GM12878 (cell line): ENCODE measurements around the gene TEX44. TPM values are rescaled to one million over a fixed set of nuclear protein-coding genes. Genes with fewer than 3 reads are reported as not detected.

Experiments used
- BMI1 ChIP-seq: fragments of 450-650 bp; IDR thresholded peaks from 2 replicates; pipeline ENCODE4 v1.6.1; 2016; ENCODE audit warnings: mild to moderate bottlenecking, moderate library complexity, borderline replicate concordance
- CBFB ChIP-seq: IDR thresholded peaks from 2 replicates; pipeline ENCODE4 v1.6.1; 2016; ENCODE audit warnings: antibody characterized with exemption, low read depth
- CHD1 ChIP-seq: IDR thresholded peaks from 2 replicates; pipeline ENCODE4 v1.6.1; 2012; ENCODE audit warnings: low read depth, low read length, improper control_type of control experiment
- E2F8 ChIP-seq: fragments of 450-650 bp; IDR thresholded peaks from 2 replicates; pipeline ENCODE4 v1.6.1; 2018; ENCODE audit warnings: mild to moderate bottlenecking, low read depth, moderate library complexity; ENCODE audit not compliant: partially characterized antibody
- EP300 ChIP-seq, 2 experiments: fragments of 150-350 bp in 1 of 2; IDR thresholded peaks; 2 replicates each; pipeline ENCODE4 v1.6.1; 2011 to 2012; ENCODE audit warnings: low read depth in 2 of 2, low read length in 2 of 2, borderline replicate concordance in 1 of 2, improper control_type of control experiment in 1 of 2, inconsistent platforms in 1 of 2; ENCODE audit not compliant: control insufficient read depth in 1 of 2
- HDAC6 ChIP-seq: fragments of 200-600 bp; sonication (generic); IDR thresholded peaks from one replicate; pipeline ENCODE4 v1.8.0; 2017; ENCODE audit warnings: antibody characterized with exemption; ENCODE audit not compliant: unreplicated experiment
- IKZF1 ChIP-seq: fragments of 450-650 bp; conservative IDR thresholded peaks from 2 replicates; pipeline ENCODE4 v1.6.1; 2017; ENCODE audit warnings: antibody characterized with exemption, mild to moderate bottlenecking
- IKZF2 ChIP-seq, 2 experiments: fragments of 450-650 bp; IDR thresholded peaks; 2 replicates each; pipeline ENCODE4 v1.6.1; 2017; ENCODE audit warnings: mild to moderate bottlenecking in 2 of 2, moderate library complexity in 2 of 2
- IRF4 ChIP-seq: IDR thresholded peaks from 2 replicates; pipeline ENCODE4 v1.6.1; 2011; ENCODE audit warnings: low read depth, low read length
- JUNB ChIP-seq: IDR thresholded peaks from 2 replicates; pipeline ENCODE4 v1.6.1; 2016; ENCODE audit warnings: antibody characterized with exemption, mild to moderate bottlenecking
- MEF2B ChIP-seq: fragments of 450-650 bp; IDR thresholded peaks from 2 replicates; pipeline ENCODE4 v1.6.1; 2018; ENCODE audit warnings: mild to moderate bottlenecking, moderate library complexity; ENCODE audit not compliant: partially characterized antibody, poor library complexity, severe bottlenecking
- NFXL1 ChIP-seq: fragments of 450-650 bp; IDR thresholded peaks from 2 replicates; pipeline ENCODE4 v1.6.1; 2017; ENCODE audit warnings: antibody characterized with exemption, mild to moderate bottlenecking, borderline replicate concordance
- NFYA ChIP-seq: IDR thresholded peaks from 2 replicates; pipeline ENCODE4 v1.6.1; 2011; ENCODE audit warnings: low read depth, mild to moderate bottlenecking, low read length, improper control_type of control experiment, borderline replicate concordance
- NR2C1 ChIP-seq: fragments of 450-650 bp; IDR thresholded peaks from 2 replicates; pipeline ENCODE4 v1.6.1; 2017; ENCODE audit warnings: antibody characterized with exemption, mild to moderate bottlenecking, moderate library complexity
- POLR2A ChIP-seq: IDR thresholded peaks from 2 replicates; pipeline ENCODE4 v1.6.1; 2011; ENCODE audit warnings: low read depth, mild to moderate bottlenecking, low read length
- SMC3 ChIP-seq: IDR thresholded peaks from 2 replicates; pipeline ENCODE4 v1.6.1; 2011; ENCODE audit warnings: low read length, improper control_type of control experiment, borderline replicate concordance
- SP1 ChIP-seq: IDR thresholded peaks from one replicate; pipeline ENCODE4 v1.6.1; 2011; ENCODE audit warnings: low read depth, low read length
- SPI1 ChIP-seq: IDR thresholded peaks from 2 replicates; pipeline ENCODE4 v1.6.1; 2011; ENCODE audit warnings: low read depth, mild to moderate bottlenecking, low read length, moderate library complexity, borderline replicate concordance; ENCODE audit not compliant: insufficient read depth
- TARDBP ChIP-seq: IDR thresholded peaks from 2 replicates; pipeline ENCODE4 v1.6.1; 2016; ENCODE audit warnings: borderline replicate concordance
- TCF7 ChIP-seq: IDR thresholded peaks from 2 replicates; pipeline ENCODE4 v1.6.1; 2014; ENCODE audit warnings: antibody characterized with exemption, borderline replicate concordance
- polyA plus RNA-seq, 11 experiments: library from polyadenylated mRNA; depleted of rRNA in 4 of 11; unstranded in 6 of 11; stranded (reverse) in 5 of 11; fragments of >200 nt; fragmentation: Nextera tagmentation in 4 of 11; fragmentation: Illumina TruSeq in 1 of 11; extraction: Ambion mirVana in 4 of 11; extraction: Trizol in 1 of 11; gene quantifications; 1 replicate in 1 of 11; 2 replicates in 10 of 11; pipeline versions ENCODE4 v1.2.1 to v1.2.3, GENCODE V29; 2011 to 2016; ENCODE audit warnings: inconsistent platforms in 2 of 11, missing spikeins in 2 of 11, low read depth in 1 of 11
- total RNA-seq, 4 experiments: library from RNA; depleted of rRNA in 3 of 4; stranded (reverse); fragments of >200 nt in 3 of 4; fragmentation: Illumina TruSeq in 1 of 4; extraction: Trizol in 1 of 4; gene quantifications; 2 replicates each; pipeline versions ENCODE4 v1.2.1 to v1.2.3, GENCODE V29; 2013 to 2021
- TF ChIP-seq, protein P1 (sequence below): IDR thresholded peaks from 2 replicates; pipeline ENCODE4 v1.6.1; 2012; ENCODE audit warnings: low read depth, low read length, improper control_type of control experiment
- TF ChIP-seq, protein P2 (sequence below): IDR thresholded peaks from 2 replicates; pipeline ENCODE4 v1.6.1; 2012; ENCODE audit warnings: low read depth, low read length, improper control_type of control experiment

TEX44 gene
- total and polyA plus RNA-seq, 10 of the 15 experiments (the other 5 are each of a cell fraction or from before 2014, with no cell fraction given) = not detected

GRCh38 chr2:231612456-231613330 lies 20.0 kb downstream of the TEX44 start (continued):
- TF ChIP-seq TARDBP = no peak; the same call in 1 of the 2 replicates
- TF ChIP-seq, protein P1, sequence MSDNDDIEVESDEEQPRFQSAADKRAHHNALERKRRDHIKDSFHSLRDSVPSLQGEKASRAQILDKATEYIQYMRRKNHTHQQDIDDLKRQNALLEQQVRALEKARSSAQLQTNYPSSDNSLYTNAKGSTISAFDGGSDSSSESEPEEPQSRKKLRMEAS = peak; percentile 27; the same call in 1 of the 2 replicates
- peak; percentile 70 for TF ChIP-seq IKZF1
- TF ChIP-seq NFXL1 = no peak
- peak; percentile 92 for TF ChIP-seq MEF2B
- TF ChIP-seq CHD1 = 0 out of 2 replicates have a peak, but pooled peaks have one; percentile 69
- TF ChIP-seq BMI1 = no peak
- TF ChIP-seq SPI1 = no peak
- TF ChIP-seq IKZF2 (IDR thresholded peaks at IDR 0.05) = peak; percentile 65; a peak in 3 of 4 replicates
- TF ChIP-seq, protein P2, sequence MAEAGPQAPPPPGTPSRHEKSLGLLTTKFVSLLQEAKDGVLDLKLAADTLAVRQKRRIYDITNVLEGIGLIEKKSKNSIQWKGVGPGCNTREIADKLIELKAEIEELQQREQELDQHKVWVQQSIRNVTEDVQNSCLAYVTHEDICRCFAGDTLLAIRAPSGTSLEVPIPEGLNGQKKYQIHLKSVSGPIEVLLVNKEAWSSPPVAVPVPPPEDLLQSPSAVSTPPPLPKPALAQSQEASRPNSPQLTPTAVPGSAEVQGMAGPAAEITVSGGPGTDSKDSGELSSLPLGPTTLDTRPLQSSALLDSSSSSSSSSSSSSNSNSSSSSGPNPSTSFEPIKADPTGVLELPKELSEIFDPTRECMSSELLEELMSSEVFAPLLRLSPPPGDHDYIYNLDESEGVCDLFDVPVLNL = no peak
- TF ChIP-seq NR2C1 = no peak
- TF ChIP-seq SMC3 = peak; percentile 88
- no peak for TF ChIP-seq TCF7
- TF ChIP-seq E2F8 = no peak
- no peak for TF ChIP-seq HDAC6
- 0 out of 2 replicates have a peak, but pooled peaks have one; percentile 11 for TF ChIP-seq IRF4
- TF ChIP-seq POLR2A = 0 out of 2 replicates have a peak, but pooled peaks have one; percentile 26
- 0 out of 2 replicates have a peak, but pooled peaks have one; percentile 47 for TF ChIP-seq CBFB
- no peak for TF ChIP-seq NFYA
- TF ChIP-seq JUNB = 0 out of 2 replicates have a peak, but pooled peaks have one; percentile 28
- peak; percentile 40 for TF ChIP-seq SP1
- TF ChIP-seq EP300 (IDR thresholded peaks at IDR 0.05; ENCODE audit: borderline replicate concordance in 1 of 2, control insufficient read depth in 1 of 2, low read depth in 2 of 2, low read length in 2 of 2) = peak in 1 of 2 experiments; percentile 26; a peak in 1 of 4 replicates
